GM23338 (cell line): ENCODE measurements around the gene LRIG1. TPM values are rescaled to one million over a fixed set of nuclear protein-coding genes. Genes with fewer than 3 reads are reported as not detected.

Experiments
- ATAC-seq: fragments of 200-7000 bp; cut with Tn5 transposase; 3 replicates; pipeline ENCODE4 v1.9.1; 2020
- DNase-seq: peaks from one replicate; pipeline ENCODE4 v3.0.0-alpha.2; 2015; ENCODE audit warnings: low spot score
- H2AFZ ChIP-seq: fragments of 200-600 bp; sonication (generic); 2 replicates; pipeline ENCODE4 v1.8.0; 2016; ENCODE audit warnings: antibody characterized with exemption, mild to moderate bottlenecking, moderate library complexity
- H3F3A ChIP-seq: fragments of 200-600 bp; sonication (generic); replicated peaks from 2 replicates; pipeline ENCODE4 v1.8.0; 2017; ENCODE audit warnings: antibody characterized with exemption, mixed run types, low read depth
- H3K27ac ChIP-seq: fragments of 200-600 bp; sonication (generic); 2 replicates; pipeline ENCODE4 v1.6.1; 2016; ENCODE audit warnings: low read depth
- H3K27me3 ChIP-seq: fragments of 200-600 bp; sonication (generic); 2 replicates; pipeline ENCODE4 v1.8.0; 2016; ENCODE audit warnings: mild to moderate bottlenecking, mixed run types, moderate library complexity; ENCODE audit not compliant: insufficient read depth
- H3K36me3 ChIP-seq: fragments of 200-600 bp; sonication (generic); 2 replicates; pipeline ENCODE4 v1.8.0; 2016; ENCODE audit warnings: mild to moderate bottlenecking; ENCODE audit not compliant: insufficient read depth
- H3K4me1 ChIP-seq: fragments of 200-600 bp; sonication (generic); 2 replicates; pipeline ENCODE4 v1.8.0; 2016; ENCODE audit warnings: mild to moderate bottlenecking, moderate library complexity; ENCODE audit not compliant: insufficient read depth
- H3K4me2 ChIP-seq: fragments of 200-600 bp; sonication (generic); 2 replicates; pipeline ENCODE4 v1.7.1; 2017; ENCODE audit warnings: mixed run types
- H3K4me3 ChIP-seq: fragments of 200-600 bp; sonication (generic); 2 replicates; pipeline ENCODE4 v1.6.1; 2016; ENCODE audit warnings: mixed run types
- H3K79me2 ChIP-seq: fragments of 200-600 bp; sonication (generic); replicated peaks from 2 replicates; pipeline ENCODE4 v1.8.0; 2017; ENCODE audit warnings: mild to moderate bottlenecking; ENCODE audit not compliant: insufficient read depth
- H3K9me2 ChIP-seq: fragments of 200-600 bp; sonication (generic); 2 replicates; pipeline ENCODE4 v1.8.0; 2017; ENCODE audit not compliant: insufficient read depth
- H4K20me1 ChIP-seq: fragments of 200-600 bp; sonication (generic); replicated peaks from 2 replicates; pipeline ENCODE4 v1.8.0; 2017; ENCODE audit warnings: mild to moderate bottlenecking; ENCODE audit not compliant: insufficient read depth
- H3K27ac Mint-ChIP-seq: 2 replicates; pipeline ENCODE4 v1.8.0; 2020; ENCODE audit warnings: inconsistent platforms, mild to moderate bottlenecking, moderate library complexity, mixed read lengths
- H3K27me3 Mint-ChIP-seq: 3 replicates; pipeline ENCODE4 v1.8.0; 2022; ENCODE audit warnings: low read depth, mild to moderate bottlenecking, moderate library complexity, mixed read lengths, inconsistent platforms; ENCODE audit not compliant: insufficient read depth, poor library complexity
- H3K36me3 Mint-ChIP-seq: 3 replicates; pipeline ENCODE4 v1.8.0; 2021; ENCODE audit warnings: low read depth, mild to moderate bottlenecking, inconsistent platforms, moderate library complexity, mixed read lengths
- H3K4me1 Mint-ChIP-seq: 3 replicates; pipeline ENCODE4 v1.8.0; 2020; ENCODE audit warnings: mild to moderate bottlenecking, inconsistent platforms, mixed read lengths
- H3K4me3 Mint-ChIP-seq: 3 replicates; pipeline ENCODE4 v1.8.0; 2021; ENCODE audit warnings: moderate library complexity, mild to moderate bottlenecking, inconsistent platforms, mixed read lengths
- H3K9me3 Mint-ChIP-seq: 3 replicates; pipeline ENCODE4 v1.8.0; 2020; ENCODE audit warnings: moderate library complexity, mild to moderate bottlenecking, inconsistent platforms, mixed read lengths
- CREB1 ChIP-seq: fragments of 250-450 bp; sonication (Bioruptor Pico); IDR thresholded peaks from 2 replicates; pipeline ENCODE4 v1.5.0; 2020; ENCODE audit warnings: low read depth, mild to moderate bottlenecking, moderate library complexity
- CTCF ChIP-seq, 2 experiments: fragments of 200-600 bp in 1 of 2; sonication (generic) in 1 of 2; conservative IDR thresholded peaks; 2 replicates each; pipeline versions ENCODE4 v1.5.1 to v1.6.1; 2016 to 2017; ENCODE audit warnings: antibody characterized with exemption in 2 of 2, low read depth in 2 of 2, mild to moderate bottlenecking in 2 of 2, moderate library complexity in 1 of 2
- ETS1 ChIP-seq: IDR thresholded peaks from 2 replicates; pipeline ENCODE4 v1.6.1; 2016; ENCODE audit warnings: antibody characterized with exemption
- EZH2 ChIP-seq: fragments of 200-600 bp; sonication (generic); IDR thresholded peaks from one replicate; pipeline ENCODE4 v1.8.0; 2017; ENCODE audit warnings: antibody characterized with exemption, mild to moderate bottlenecking, low read depth; ENCODE audit not compliant: unreplicated experiment
- EZH2phosphoT487 ChIP-seq: fragments of 200-600 bp; sonication (generic); IDR thresholded peaks from one replicate; pipeline ENCODE4 v1.8.1; 2018; ENCODE audit warnings: antibody characterized with exemption; ENCODE audit not compliant: unreplicated experiment
- JUNB ChIP-seq: IDR thresholded peaks from one replicate; pipeline ENCODE4 v1.6.1; 2016; ENCODE audit warnings: antibody characterized with exemption; ENCODE audit not compliant: unreplicated experiment
- NANOG ChIP-seq: IDR thresholded peaks from 2 replicates; pipeline ENCODE4 v1.6.1; 2016; ENCODE audit warnings: antibody characterized with exemption, borderline replicate concordance
- POLR2AphosphoS5 ChIP-seq: IDR thresholded peaks from 2 replicates; pipeline ENCODE4 v1.6.1; 2016; ENCODE audit warnings: antibody characterized with exemption, low read depth
- REST ChIP-seq: IDR thresholded peaks from one replicate; pipeline ENCODE4 v1.6.1; 2018; ENCODE audit warnings: antibody characterized with exemption; ENCODE audit not compliant: unreplicated experiment
- STAT1 ChIP-seq: IDR thresholded peaks from one replicate; pipeline ENCODE4 v1.6.1; 2016; ENCODE audit warnings: antibody characterized with exemption; ENCODE audit not compliant: unreplicated experiment
- ZNF114 ChIP-seq: fragments of 250-450 bp; sonication (Bioruptor Pico); IDR thresholded peaks from 2 replicates; pipeline ENCODE4 v1.5.0; 2020; ENCODE audit warnings: mild to moderate bottlenecking, moderate library complexity
- ZNF331 ChIP-seq: fragments of 250-450 bp; sonication (Bioruptor Pico); IDR thresholded peaks from 2 replicates; pipeline ENCODE4 v1.5.0; 2020; ENCODE audit warnings: low read depth, mild to moderate bottlenecking, moderate library complexity
- ZNF462 ChIP-seq: fragments of 250-450 bp; sonication (Bioruptor Pico); IDR thresholded peaks from 2 replicates; pipeline ENCODE4 v1.5.0; 2020; ENCODE audit warnings: mild to moderate bottlenecking, moderate library complexity
- polyA plus RNA-seq: library from polyadenylated mRNA; unstranded; fragments of >200 nt; fragmentation: Nextera tagmentation; extraction: Ambion mirVana; gene quantifications from 2 replicates; pipeline ENCODE4 v1.2.1, GENCODE V29; 2016
- total RNA-seq: library from RNA; depleted of rRNA; stranded (reverse); fragments of >200 nt; shearing (Covaris generic); gene quantifications from 2 replicates; pipeline ENCODE4 v1.2.3, GENCODE V29; 2014

Gene LRIG1
- total and polyA plus RNA-seq, 2 experiments from 2014 or later, result 40.0 to 134 TPM

GRCh38 chr3:66406831-66407610 lies 93.8 kb downstream of the LRIG1 start:
- H4K20me1 ChIP-seq, result peaks cover 13% of the 10 kb centered on the region; the same call in 1 of the 2 replicates
- TF ChIP-seq CREB1, result no peak
- no peak for TF ChIP-seq ZNF114 (CRISPR knock-in tag)
- TF ChIP-seq JUNB, result no peak
- no peak for TF ChIP-seq EZH2
- no peak for TF ChIP-seq POLR2AphosphoS5
- TF ChIP-seq EZH2phosphoT487, result no peak
- no peak for TF ChIP-seq ZNF331
- TF ChIP-seq ZNF462, result no peak
- TF ChIP-seq REST, result no peak
- TF ChIP-seq ETS1, result no peak
- TF ChIP-seq STAT1, result no peak
- TF ChIP-seq CTCF (conservative IDR thresholded peaks at IDR 0.05; ENCODE audit: low read depth in 2 of 2), result no peak
- no peak for TF ChIP-seq NANOG
- peaks cover 36% of the 10 kb centered on the region for H3K36me3 ChIP-seq
- H3F3A ChIP-seq, result 0 out of 2 replicates have a peak, but pooled peaks cover 4% of the 10 kb centered on the region
- no peak overlapping the region for H3K27ac ChIP-seq
- Mint-ChIP-seq H3K4me1 (peaks cover 63% of the 10 kb centered on the region), H3K9me3 (no peaks in the 10 kb centered on the region; the same call in 2 of the 3 replicates), H3K4me3 (no peak overlapping the region), H3K27me3 (peaks cover 7% of the 10 kb centered on the region), H3K27ac (no peak overlapping the region), H3K36me3 (peaks cover 99% of the 10 kb centered on the region)
- no peak overlapping the region for H3K4me3 ChIP-seq
- no peak for ATAC-seq
- no peak for DNase-seq
- H3K79me2 ChIP-seq, result peaks cover 33% of the 10 kb centered on the region
- no peaks in the 10 kb centered on the region for H3K9me2 ChIP-seq
- H3K27me3 ChIP-seq, result no peaks in the 10 kb centered on the region
- H2AFZ ChIP-seq, result no peak overlapping the region
- H3K4me2 ChIP-seq, result no peak overlapping the region
- H3K4me1 ChIP-seq, result peaks cover 22% of the 10 kb centered on the region
